Activated T-helper 17 cell treated with anti-CD3 and anti-CD28 coated beads, Interleukin-2, amount 50 U/mL, for 72 hours (primary cell): ENCODE data around the gene ZNF354B. TPM values are rescaled to one million over a fixed set of nuclear protein-coding genes. Genes with fewer than 3 reads are reported as not detected.
"Not testable (repeated sequence)": the region's sequence is repeated elsewhere in the genome, so short reads cannot be mapped to it uniquely, and the experiment has no call there.

ENCODE experiments used
- ATAC-seq: fragments of 150-1000 bp; cut with Tn5 transposase; replicated peaks from 2 replicates; pipeline ENCODE4 v1.10.0; 2021; ENCODE audit warnings: mild to moderate bottlenecking, moderate library complexity
- H3K27ac Mint-ChIP-seq: one replicate; pipeline ENCODE4 v1.8.0; 2022; ENCODE audit warnings: mixed read lengths
- H3K27me3 Mint-ChIP-seq: one replicate; pipeline ENCODE4 v1.8.0; 2022; ENCODE audit warnings: mixed read lengths
- H3K36me3 Mint-ChIP-seq: one replicate; pipeline ENCODE4 v1.8.0; 2022; ENCODE audit warnings: low read depth, mild to moderate bottlenecking, mixed read lengths
- H3K4me1 Mint-ChIP-seq: one replicate; pipeline ENCODE4 v1.8.0; 2022; ENCODE audit warnings: mixed read lengths
- H3K4me3 Mint-ChIP-seq: one replicate; pipeline ENCODE4 v1.8.0; 2022; ENCODE audit warnings: mild to moderate bottlenecking, mixed read lengths
- H3K9me3 Mint-ChIP-seq: one replicate; pipeline ENCODE4 v1.8.0; 2022; ENCODE audit warnings: mixed read lengths
- total RNA-seq, 2 donors: library from RNA; stranded (reverse); gene quantifications; one replicate each; pipeline ENCODE4 v1.2.3, GENCODE V29; 2022

Gene ZNF354B
- total RNA-seq, 2 donors from 2014 or later: 5.9 to 6.4 TPM

- Mint-ChIP-seq H3K27me3 (peaks cover 4% of the 10 kb centered on the region), H3K27ac (no peak overlapping the region), H3K36me3 (no peaks in the 10 kb centered on the region), H3K4me1 (no peaks in the 10 kb centered on the region), H3K9me3 (no peaks in the 10 kb centered on the region), H3K4me3 (no peak overlapping the region)
- no peak for ATAC-seq
Measured at GRCh38 chr5:178854284-178854683, 5.5 kb upstream of the ZNF354B start.

- ATAC-seq, H3K27ac Mint-ChIP-seq, H3K9me3 Mint-ChIP-seq, H3K4me1 Mint-ChIP-seq, H3K27me3 Mint-ChIP-seq: not testable (repeated sequence)
- peaks cover 33% of the 10 kb centered on the region for H3K36me3 Mint-ChIP-seq
- H3K4me3 Mint-ChIP-seq: peak overlapping the region; percentile 83
Measured at GRCh38 chr5:178860615-178861014, 862 bp downstream of the ZNF354B start.

- ATAC-seq: no peak
- Mint-ChIP-seq H3K27ac (peak overlapping the region; percentile 2), H3K9me3 (no peaks in the 10 kb centered on the region), H3K4me3 (peak overlapping the region; percentile 53), H3K27me3 (no peaks in the 10 kb centered on the region), H3K36me3 (peaks cover 43% of the 10 kb centered on the region), H3K4me1 (peaks cover 5% of the 10 kb centered on the region)
Measured at GRCh38 chr5:178861627-178862026, 1.9 kb downstream of the ZNF354B start.

- peaks cover 6% of the 10 kb centered on the region for H3K4me1 Mint-ChIP-seq
- ATAC-seq: peak; percentile 49
Measured at GRCh38 chr5:178866946-178867345, 7.2 kb downstream of the ZNF354B start.

GRCh38 chr5:178869577-178869976 is 9.8 kb downstream of the ZNF354B start:
- no peak for ATAC-seq
- H3K27ac Mint-ChIP-seq: no peak overlapping the region
- H3K9me3 Mint-ChIP-seq: peaks cover 33% of the 10 kb centered on the region
- H3K4me3 Mint-ChIP-seq: no peak overlapping the region
- H3K36me3 Mint-ChIP-seq: peaks cover 100% of the 10 kb centered on the region
- no peaks in the 10 kb centered on the region for H3K27me3 Mint-ChIP-seq
- H3K4me1 Mint-ChIP-seq: peaks cover 6% of the 10 kb centered on the region

More at GRCh38 chr5:178866946-178867345, 7.2 kb downstream of the ZNF354B start:
- H3K27me3 Mint-ChIP-seq: no peaks in the 10 kb centered on the region
- no peak overlapping the region for H3K4me3 Mint-ChIP-seq
- H3K27ac Mint-ChIP-seq: peak overlapping the region; percentile 11
- peaks cover 87% of the 10 kb centered on the region for H3K36me3 Mint-ChIP-seq
- peaks cover 17% of the 10 kb centered on the region for H3K9me3 Mint-ChIP-seq

- Mint-ChIP-seq H3K27me3 (no peaks in the 10 kb centered on the region), H3K4me3 (no peak overlapping the region), H3K27ac (no peak overlapping the region), H3K36me3 (peaks cover 100% of the 10 kb centered on the region), H3K9me3 (peaks cover 42% of the 10 kb centered on the region), H3K4me1 (peaks cover 6% of the 10 kb centered on the region)
- ATAC-seq: no peak
Measured at GRCh38 chr5:178870411-178870810, 10.7 kb downstream of the ZNF354B start.

- H3K9me3 Mint-ChIP-seq: peaks cover 51% of the 10 kb centered on the region
- peaks cover 100% of the 10 kb centered on the region for H3K36me3 Mint-ChIP-seq
- no peak overlapping the region for H3K4me3 Mint-ChIP-seq
- H3K4me1 Mint-ChIP-seq: peaks cover 6% of the 10 kb centered on the region
- no peaks in the 10 kb centered on the region for H3K27me3 Mint-ChIP-seq
- no peak for ATAC-seq
- H3K27ac Mint-ChIP-seq: no peak overlapping the region
Measured at GRCh38 chr5:178872302-178872701, 12.5 kb downstream of the ZNF354B start.

- not testable (repeated sequence) for H3K4me1 Mint-ChIP-seq, H3K27ac Mint-ChIP-seq, ATAC-seq, H3K27me3 Mint-ChIP-seq, H3K4me3 Mint-ChIP-seq
- Mint-ChIP-seq H3K9me3 (peaks cover 37% of the 10 kb centered on the region), H3K36me3 (peaks cover 92% of the 10 kb centered on the region)
Measured at GRCh38 chr5:178883115-178883694, 23.5 kb downstream of the ZNF354B start.

- H3K36me3 Mint-ChIP-seq: peaks cover 92% of the 10 kb centered on the region
- H3K27me3 Mint-ChIP-seq: no peaks in the 10 kb centered on the region
- peaks cover 40% of the 10 kb centered on the region for H3K9me3 Mint-ChIP-seq
- H3K4me1 Mint-ChIP-seq: no peaks in the 10 kb centered on the region
- ATAC-seq: no peak
- H3K4me3 Mint-ChIP-seq: no peak overlapping the region
- no peak overlapping the region for H3K27ac Mint-ChIP-seq
Measured at GRCh38 chr5:178883815-178884430, 24.2 kb downstream of the ZNF354B start.

- Mint-ChIP-seq H3K4me3 (peak within 1 kb of the TSS; percentile 73), H3K27me3 (no peaks in the 10 kb centered on the region), H3K4me1 (no peaks in the 10 kb centered on the region), H3K9me3 (peaks cover 3% of the 10 kb centered on the region), H3K27ac (no peak within 1 kb of the TSS), H3K36me3 (no peaks in the 10 kb centered on the region)
- ATAC-seq: peak; percentile 91
Measured at GRCh38 chr5:178895615-178896571, 36.1 kb downstream of the ZNF354B start, which contains the start of gene ZFP2. Gene ZFP2 (plus strand): TSS chr5:178895913. CDS start chr5:178931314, 35,401 bp downstream.

- Mint-ChIP-seq H3K27me3 (no peaks in the 10 kb centered on the region), H3K27ac (no peak overlapping the region), H3K4me3 (no peak overlapping the region), H3K4me1 (no peaks in the 10 kb centered on the region), H3K36me3 (no peaks in the 10 kb centered on the region), H3K9me3 (peaks cover 13% of the 10 kb centered on the region)
- no peak for ATAC-seq
Measured at GRCh38 chr5:178899289-178899688, 39.5 kb downstream of the ZNF354B start.

- Mint-ChIP-seq H3K9me3 (peaks cover 13% of the 10 kb centered on the region), H3K36me3 (no peaks in the 10 kb centered on the region), H3K4me1 (no peaks in the 10 kb centered on the region), H3K27ac (no peak overlapping the region), H3K4me3 (no peak overlapping the region), H3K27me3 (no peaks in the 10 kb centered on the region)
- no peak for ATAC-seq
Measured at GRCh38 chr5:178902849-178903248, 43.1 kb downstream of the ZNF354B start.

GRCh38 chr5:178931846-178932760 is 72.3 kb downstream of the ZNF354B start:
- Mint-ChIP-seq H3K27me3 (no peaks in the 10 kb centered on the region), H3K36me3 (peaks cover 23% of the 10 kb centered on the region)
- no peak for ATAC-seq

More at GRCh38 chr5:178931846-178932760, 72.3 kb downstream of the ZNF354B start:
- Mint-ChIP-seq H3K27ac (no peak overlapping the region), H3K4me3 (no peak overlapping the region), H3K9me3 (peaks cover 56% of the 10 kb centered on the region), H3K4me1 (no peaks in the 10 kb centered on the region)
